ENCODE measurements around the gene MINPP1.
"Not testable (repeated sequence)": the region's sequence is repeated elsewhere in the genome, so short reads cannot be mapped to it uniquely, and the experiment has no call there.

Gene MINPP1

DNA sequence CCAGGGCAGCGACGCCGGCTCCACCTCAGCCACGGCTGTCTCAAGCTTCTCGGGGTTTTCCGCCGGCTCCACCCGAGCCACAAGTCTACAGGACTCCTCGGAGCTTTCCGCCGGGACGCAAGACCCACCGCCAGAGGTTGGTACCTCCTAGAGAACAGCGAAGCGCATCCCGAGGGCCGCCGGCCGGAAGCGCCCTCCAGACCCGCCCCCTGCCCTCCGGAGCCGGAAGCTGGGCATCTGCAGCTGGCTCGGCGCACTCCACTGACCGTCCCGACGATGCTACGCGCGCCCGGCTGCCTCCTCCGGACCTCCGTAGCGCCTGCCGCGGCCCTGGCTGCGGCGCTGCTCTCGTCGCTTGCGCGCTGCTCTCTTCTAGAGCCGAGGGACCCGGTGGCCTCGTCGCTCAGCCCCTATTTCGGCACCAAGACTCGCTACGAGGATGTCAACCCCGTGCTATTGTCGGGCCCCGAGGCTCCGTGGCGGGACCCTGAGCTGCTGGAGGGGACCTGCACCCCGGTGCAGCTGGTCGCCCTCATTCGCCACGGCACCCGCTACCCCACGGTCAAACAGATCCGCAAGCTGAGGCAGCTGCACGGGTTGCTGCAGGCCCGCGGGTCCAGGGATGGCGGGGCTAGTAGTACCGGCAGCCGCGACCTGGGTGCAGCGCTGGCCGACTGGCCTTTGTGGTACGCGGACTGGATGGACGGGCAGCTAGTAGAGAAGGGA, at the start of gene MINPP1:
TSS of gene MINPP1 (plus strand) at position 254 of the 726 bp plus-strand sequence. CDS start at position 277, 23 bp downstream.
- peak; percentile 79 for DNase-seq (ENCODE audit: low read depth)

GRCh38 chr10:87456586-87457220, 48.0 kb upstream of the MINPP1 start:
- DNase-seq (ENCODE audit: low read depth): not testable (repeated sequence)

DNA sequence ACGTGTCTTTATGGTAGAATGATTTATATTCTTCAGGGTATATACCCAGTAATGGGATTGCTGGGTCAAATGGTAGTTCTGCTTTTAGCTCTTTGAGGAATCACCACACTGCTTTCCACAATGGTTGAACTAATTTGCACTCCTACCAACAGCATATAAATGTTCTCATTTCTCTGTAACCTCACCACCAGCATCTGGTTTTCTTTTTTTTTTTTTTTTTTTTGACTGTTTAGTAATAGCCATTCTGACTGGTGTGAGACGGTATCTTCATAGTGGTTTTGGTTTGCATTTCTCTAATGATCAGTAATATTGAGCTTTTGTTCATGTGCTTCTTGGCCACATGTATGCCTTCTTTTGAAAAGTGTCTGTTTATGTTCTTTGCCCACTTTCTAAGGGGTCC, 42.9 kb upstream of the MINPP1 start:
- not testable (repeated sequence) for DNase-seq (ENCODE audit: low read depth)

DNA sequence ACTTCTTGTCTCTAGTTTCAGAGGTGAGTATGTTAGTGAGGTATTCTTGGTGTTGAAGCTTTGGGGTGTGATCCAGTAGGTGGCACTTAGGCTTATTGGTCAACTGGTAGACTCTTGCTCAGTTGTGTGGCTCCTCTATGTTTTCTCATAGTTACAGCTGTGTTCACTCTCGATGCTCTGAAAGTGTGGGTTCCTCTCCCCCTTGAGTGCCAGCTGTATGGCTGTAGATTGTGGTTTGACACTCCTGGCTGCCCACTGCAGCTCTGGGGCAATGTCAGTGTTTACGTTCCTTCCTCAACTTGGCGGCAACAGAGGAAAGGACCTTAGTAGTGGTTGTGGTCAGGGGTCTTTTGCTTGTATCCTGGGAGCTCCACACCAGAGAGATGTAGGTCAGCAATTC, 37.8 kb upstream of the MINPP1 start:
- DNase-seq (ENCODE audit: low read depth): not testable (repeated sequence)

GRCh38 chr10:87488733-87489132, 16.0 kb upstream of the MINPP1 start:
- not testable (repeated sequence) for DNase-seq (ENCODE audit: low read depth)

DNA sequence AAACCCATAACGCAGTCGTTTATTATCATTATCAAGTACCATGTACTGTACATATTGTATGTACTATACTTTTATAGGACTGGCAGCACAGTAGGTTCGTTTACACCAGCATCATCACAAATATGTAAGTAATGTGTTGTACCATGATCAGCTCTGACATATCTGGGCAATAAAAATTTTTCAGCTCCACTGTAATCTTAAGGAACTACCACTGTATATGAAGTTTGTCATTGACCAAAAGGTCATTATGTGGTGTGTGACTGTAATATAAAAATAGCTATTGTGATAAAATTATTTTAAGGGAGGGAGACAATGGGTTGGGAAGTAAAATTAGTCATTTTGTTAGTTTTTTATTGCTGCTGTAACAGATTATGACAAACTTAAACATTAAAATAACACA, 14.4 kb upstream of the MINPP1 start:
- not testable (repeated sequence) for DNase-seq (ENCODE audit: low read depth)

DNA sequence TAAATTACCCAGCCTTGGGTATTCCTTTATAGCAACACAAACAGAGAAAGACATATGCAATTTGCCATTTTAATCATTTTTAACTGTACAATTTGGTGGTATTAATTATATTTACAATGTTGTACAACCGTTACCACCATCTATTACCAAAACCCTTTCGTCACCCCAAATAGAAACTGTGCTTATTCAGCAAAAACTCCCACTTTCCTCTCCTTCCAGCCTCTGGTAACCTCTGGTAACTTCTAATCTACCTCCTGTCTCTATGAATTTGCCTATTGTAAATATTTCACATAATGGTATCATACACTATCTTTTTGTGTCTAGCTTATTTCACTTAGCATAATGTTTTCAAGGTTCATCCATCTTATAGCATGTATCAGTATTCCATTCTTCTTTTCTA, 12.2 kb upstream of the MINPP1 start:
- not testable (repeated sequence) for DNase-seq (ENCODE audit: low read depth)

DNA sequence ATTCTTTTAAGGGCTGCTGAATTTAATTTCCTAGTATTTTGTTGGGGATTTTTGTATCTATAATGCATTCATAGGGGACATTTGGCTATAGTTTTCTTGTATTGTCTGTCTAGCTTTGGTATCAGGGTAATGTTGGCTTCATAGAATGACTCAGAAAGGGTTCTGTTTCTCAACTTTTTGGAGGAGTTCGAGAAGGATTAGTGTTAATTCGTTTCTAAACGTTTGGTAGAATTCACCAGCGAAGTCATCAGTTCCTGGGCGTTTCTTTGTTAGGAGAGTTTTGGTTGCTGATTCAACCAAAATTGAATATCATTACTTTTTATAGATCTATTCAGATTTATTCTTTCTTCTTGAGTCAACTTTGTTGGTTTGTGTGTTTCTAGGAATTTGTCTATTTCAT, 9.2 kb upstream of the MINPP1 start:
- DNase-seq (ENCODE audit: low read depth): not testable (repeated sequence)

DNA sequence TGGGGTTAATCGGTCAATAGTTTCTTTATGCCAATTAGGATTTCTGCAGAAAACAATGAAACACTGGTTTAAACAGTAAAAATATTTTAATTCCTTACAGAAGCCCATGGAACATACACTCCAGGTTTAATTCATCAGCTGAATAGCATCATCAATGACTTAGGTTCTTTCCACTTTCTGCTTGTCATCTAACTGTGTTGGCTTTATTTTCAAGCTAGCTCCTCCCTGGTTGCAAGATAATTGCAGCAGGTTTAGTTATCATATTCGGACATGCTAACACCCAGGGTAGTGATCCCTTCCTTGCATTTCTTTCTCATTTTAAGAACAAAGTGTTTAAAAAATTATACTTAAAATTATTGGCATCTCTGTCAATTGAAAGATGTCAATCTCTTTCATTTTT, 7.3 kb upstream of the MINPP1 start:
- DNase-seq (ENCODE audit: low read depth): not testable (repeated sequence)

GRCh38 chr10:87498106-87498789, 6.4 kb upstream of the MINPP1 start:
- not testable (repeated sequence) for DNase-seq (ENCODE audit: low read depth)

GRCh38 chr10:87500646-87501048, 4.0 kb upstream of the MINPP1 start:
- DNase-seq (ENCODE audit: low read depth): no peak

GRCh38 chr10:87503401-87503800, 1.3 kb upstream of the MINPP1 start:
- no peak for DNase-seq (ENCODE audit: low read depth)

GRCh38 chr10:87503886-87504285, 807 bp upstream of the MINPP1 start:
- no peak for DNase-seq (ENCODE audit: low read depth)

DNA sequence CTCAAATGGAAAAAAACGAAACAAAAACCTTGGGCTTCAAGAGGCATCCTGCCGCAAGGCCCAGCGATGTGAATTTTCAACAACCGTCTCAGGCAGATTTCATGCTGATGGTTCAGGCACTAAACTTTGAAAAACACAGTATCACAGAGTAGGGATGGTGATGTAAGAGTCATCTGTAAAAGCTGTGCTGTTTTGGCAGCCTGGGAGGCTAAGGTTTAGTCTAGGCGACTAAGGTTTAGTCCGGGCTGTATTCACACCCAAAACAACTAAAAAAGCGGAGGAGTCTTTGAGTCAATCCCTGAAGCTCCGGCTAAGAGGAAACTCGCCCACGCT, 420 bp upstream of the MINPP1 start:
- peak; percentile 2 for DNase-seq (ENCODE audit: low read depth)

- DNase-seq (ENCODE audit: low read depth): peak; percentile 45
Measured at GRCh38 chr10:87505366-87506111, 846 bp downstream of the MINPP1 start.

DNA sequence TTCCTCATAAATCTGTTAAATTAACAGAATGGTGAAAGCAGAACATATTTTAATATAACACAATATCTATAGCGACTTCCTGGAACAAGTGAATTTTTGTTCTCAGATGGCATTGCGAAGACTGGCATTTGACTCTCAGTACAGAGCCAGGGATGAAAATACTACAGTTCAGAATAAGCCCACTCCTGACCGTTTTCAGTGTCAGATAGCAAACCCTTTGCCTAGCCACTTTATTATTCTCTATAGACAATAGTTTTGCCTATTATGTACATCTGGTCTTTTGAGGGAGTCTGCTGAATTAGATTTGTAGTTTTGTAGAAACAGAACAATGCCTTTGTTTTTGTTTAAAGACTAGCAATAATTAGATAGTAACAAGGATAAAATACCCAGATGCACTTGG, 2.3 kb downstream of the MINPP1 start:
- no peak for DNase-seq (ENCODE audit: low read depth)

GRCh38 chr10:87507879-87508483, 3.3 kb downstream of the MINPP1 start:
- DNase-seq (ENCODE audit: low read depth): no peak

- DNase-seq (ENCODE audit: low read depth): no peak
Measured at GRCh38 chr10:87508837-87509236, 4.1 kb downstream of the MINPP1 start.

DNA sequence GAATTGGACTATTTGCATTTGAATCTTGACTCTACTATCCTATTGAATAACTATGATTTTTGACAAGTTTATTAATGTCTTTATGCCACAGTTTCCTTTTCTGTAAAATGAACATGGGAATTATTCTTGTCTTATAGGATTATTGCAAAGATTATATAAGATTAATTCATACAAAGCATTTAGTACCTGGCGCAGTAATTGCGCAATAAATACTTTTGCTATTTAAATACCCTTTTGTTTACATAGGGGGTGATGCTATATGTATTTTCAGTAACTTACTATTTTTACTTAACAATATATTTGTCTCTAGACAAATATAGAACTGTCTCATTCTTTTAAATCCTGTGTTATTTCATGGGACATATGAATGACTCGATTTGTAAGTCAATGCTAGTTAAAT, 5.3 kb downstream of the MINPP1 start:
- DNase-seq (ENCODE audit: low read depth): no peak

DNA sequence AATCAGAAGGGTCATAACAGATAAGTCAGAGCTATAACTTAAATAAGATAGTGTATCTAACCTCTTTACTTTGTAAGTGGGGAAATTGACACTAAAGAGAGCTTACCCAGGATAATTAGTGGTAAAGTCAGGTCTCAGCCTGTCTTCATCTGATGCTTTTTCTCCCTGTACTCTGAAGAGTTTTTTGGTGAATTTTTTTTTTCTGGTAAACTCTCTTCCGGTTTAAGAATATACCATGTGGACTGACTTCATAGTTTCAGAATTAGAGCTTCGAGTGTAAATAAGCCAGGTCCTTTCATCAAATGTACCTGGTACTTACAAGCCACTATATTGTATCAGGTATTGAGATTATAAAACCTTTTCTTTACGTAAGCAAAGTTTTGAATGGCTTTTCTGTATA, 6.8 kb downstream of the MINPP1 start:
- no peak for DNase-seq (ENCODE audit: low read depth)

DNA sequence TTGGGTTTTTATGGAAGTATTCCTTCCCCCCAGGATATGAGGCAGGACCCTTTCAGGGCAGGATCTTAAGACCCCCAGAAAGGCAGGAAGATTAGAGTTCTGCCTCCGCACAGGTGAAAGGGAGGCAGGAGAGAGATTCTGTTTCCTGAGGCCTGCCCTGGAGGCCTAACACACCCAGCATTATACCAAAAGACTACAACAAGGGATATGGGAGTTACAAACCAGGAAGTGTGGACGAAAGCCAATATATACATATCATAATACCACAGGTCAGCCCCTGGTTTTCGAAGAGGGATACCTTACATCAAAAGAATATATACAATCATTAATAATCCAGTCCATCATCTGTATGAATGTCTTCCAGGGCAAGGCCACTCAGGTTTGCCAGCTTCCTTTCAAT, 14.2 kb downstream of the MINPP1 start:
- no peak for DNase-seq (ENCODE audit: low read depth)

GRCh38 chr10:87519582-87519981, 14.9 kb downstream of the MINPP1 start:
- no peak for DNase-seq (ENCODE audit: low read depth)

Measured in fibroblast of gingiva (primary cell).